ENCODE data around the gene KAT6B.

GRCh38 chr10:74856940-74857339 lies 30.5 kb downstream of the KAT6B start:
- TF ChIP-seq CTCF (IDR thresholded peaks at IDR 0.05) (no peak), POLR2A (IDR thresholded peaks at IDR 0.05) (no peak), POLR2AphosphoS5 (IDR thresholded peaks at IDR 0.05; ENCODE audit: insufficient read depth in 1 of 2, low read depth in 1 of 2) (no peak)

Measured in vagina (tissue), 2 donors.